HepG2 (cell line): ENCODE results near the gene ANTKMT. TPM values are rescaled to one million over a fixed set of nuclear protein-coding genes. Genes with fewer than 3 reads are reported as not detected.

Source experiments
- CC2D1A ChIP-seq: sonication (generic); formaldehyde crosslinking; IDR thresholded peaks from 2 replicates; pipeline ENCODE4 v1.8.1; 2023; ENCODE audit warnings: mild to moderate bottlenecking, missing genetic modification reagents
- KMT2A ChIP-seq: sonication (generic); formaldehyde crosslinking; IDR thresholded peaks from 2 replicates; pipeline ENCODE4 v1.4.0; 2020; ENCODE audit warnings: missing genetic modification reagents
- ZKSCAN8 ChIP-seq: IDR thresholded peaks from 2 replicates; pipeline ENCODE4 v1.6.1; 2016; ENCODE audit warnings: borderline replicate concordance, missing genetic modification reagents, missing compliant biosample characterization
- ZNF143 ChIP-seq: sonication (generic); formaldehyde crosslinking; IDR thresholded peaks from 2 replicates; pipeline ENCODE4 v1.4.0; 2020; ENCODE audit warnings: missing genetic modification reagents
- ZNF407 ChIP-seq: sonication (generic); formaldehyde crosslinking; IDR thresholded peaks from one replicate; pipeline ENCODE4 v1.5.1; 2020; ENCODE audit warnings: mild to moderate bottlenecking, missing genetic modification reagents; ENCODE audit errors: not compliant biosample characterization
- ZNF609 ChIP-seq: sonication (generic); formaldehyde crosslinking; IDR thresholded peaks from 2 replicates; pipeline ENCODE4 v1.4.0; 2020; ENCODE audit warnings: mild to moderate bottlenecking, missing genetic modification reagents, borderline replicate concordance
- polyA plus RNA-seq, 8 experiments: library from polyadenylated mRNA; depleted of rRNA in 3 of 8; stranded (reverse) in 7 of 8; unstranded in 1 of 8; fragments of >200 nt; fragmentation: Illumina TruSeq in 4 of 8; extraction: Trizol in 4 of 8; gene quantifications; 2 replicates each; pipeline versions ENCODE4 v1.2.1 to v1.2.3, GENCODE V29; 2011 to 2016; ENCODE audit warnings: low read depth in 4 of 8, missing spikeins in 1 of 8, mixed read lengths in 1 of 8; ENCODE audit not compliant: insufficient read depth in 1 of 8
- total RNA-seq, 5 experiments: library from RNA; depleted of rRNA; stranded (reverse); fragments of >200 nt; fragmentation: Illumina TruSeq; extraction: Trizol; gene quantifications; 2 replicates each; pipeline ENCODE4 v1.2.3, GENCODE V29; 2016; ENCODE audit warnings: low read depth in 1 of 5

ANTKMT gene
- total and polyA plus RNA-seq, 2 of the 13 experiments (the other 11 are each of a cell fraction or from before 2014, with no cell fraction given): 7.5 to 47.8 TPM

- TF ChIP-seq ZNF407 (no peak), ZNF609 (CRISPR knock-in tag) (no peak), CC2D1A (CRISPR knock-in tag) (no peak), ZKSCAN8 (CRISPR knock-in tag) (no peak), KMT2A (CRISPR knock-in tag) (no peak), ZNF143 (CRISPR knock-in tag) (no peak)
Observed at GRCh38 chr16:764848-765487, 44.0 kb downstream of the ANTKMT start (continued).
